HepG2 (cell line): Measurements from ENCODE around the gene WEE1. TPM values are rescaled to one million over a fixed set of nuclear protein-coding genes. Genes with fewer than 3 reads are reported as not detected.

Experiments
- ARHGAP35 ChIP-seq: sonication (generic); formaldehyde crosslinking; IDR thresholded peaks from 2 replicates; pipeline ENCODE4 v1.9.0; 2022; ENCODE audit warnings: mild to moderate bottlenecking, inconsistent platforms, moderate library complexity, missing genetic modification reagents, borderline replicate concordance
- BRD4 ChIP-seq: sonication (generic); formaldehyde crosslinking; IDR thresholded peaks from 2 replicates; pipeline ENCODE4 v1.4.0; 2020; ENCODE audit warnings: missing genetic modification reagents
- CENPX ChIP-seq: sonication (generic); formaldehyde crosslinking; IDR thresholded peaks from 2 replicates; pipeline ENCODE4 v1.9.0; 2021; ENCODE audit warnings: mild to moderate bottlenecking, missing genetic modification reagents, moderate library complexity
- CREM ChIP-seq, 2 experiments: sonication (generic) in 1 of 2; formaldehyde crosslinking in 1 of 2; IDR thresholded peaks; 2 replicates each; pipeline versions ENCODE4 v1.4.0 to v1.6.1; 2016 to 2020; ENCODE audit warnings: antibody characterized with exemption in 1 of 2, mild to moderate bottlenecking in 1 of 2, missing genetic modification reagents in 1 of 2
- FOXC1 ChIP-seq: sonication (generic); formaldehyde crosslinking; IDR thresholded peaks from 2 replicates; pipeline ENCODE4 v1.8.0; 2022; ENCODE audit warnings: mild to moderate bottlenecking, missing genetic modification reagents, borderline replicate concordance
- JUN ChIP-seq: sonication (generic); formaldehyde crosslinking; IDR thresholded peaks from 2 replicates; pipeline ENCODE4 v1.4.0; 2020; ENCODE audit warnings: mild to moderate bottlenecking, missing genetic modification reagents
- PATZ1 ChIP-seq: sonication (generic); formaldehyde crosslinking; IDR thresholded peaks from 2 replicates; pipeline ENCODE4 v1.4.0; 2020; ENCODE audit warnings: missing genetic modification reagents
- PHF8 ChIP-seq: sonication (generic); formaldehyde crosslinking; IDR thresholded peaks from 2 replicates; pipeline ENCODE4 v1.5.0; 2020; ENCODE audit warnings: missing genetic modification reagents
- SALL1 ChIP-seq: sonication (generic); formaldehyde crosslinking; IDR thresholded peaks from 2 replicates; pipeline ENCODE4 v1.8.0; 2022; ENCODE audit warnings: mild to moderate bottlenecking, missing genetic modification reagents
- SAP130 ChIP-seq: IDR thresholded peaks from 2 replicates; pipeline ENCODE4 v1.6.1; 2016; ENCODE audit warnings: low read depth
- SPEN ChIP-seq: sonication (generic); formaldehyde crosslinking; IDR thresholded peaks from 2 replicates; pipeline ENCODE4 v1.5.1; 2020; ENCODE audit warnings: low read depth, mild to moderate bottlenecking, missing genetic modification reagents
- YY1 ChIP-seq: IDR thresholded peaks from 2 replicates; pipeline ENCODE4 v1.6.1; 2011; ENCODE audit warnings: low read length, low read depth, moderate library complexity, mild to moderate bottlenecking; ENCODE audit not compliant: insufficient read depth, insufficient replicate concordance
- ZNF235 ChIP-seq: sonication (generic); formaldehyde crosslinking; IDR thresholded peaks from 2 replicates; pipeline ENCODE4 v1.8.1; 2023; ENCODE audit warnings: mild to moderate bottlenecking, missing genetic modification reagents, borderline replicate concordance
- ZNF615 ChIP-seq: sonication (generic); formaldehyde crosslinking; IDR thresholded peaks from 2 replicates; pipeline ENCODE4 v1.5.0; 2020; ENCODE audit warnings: mild to moderate bottlenecking, missing genetic modification reagents, borderline replicate concordance
- ZNF652 ChIP-seq: IDR thresholded peaks from 2 replicates; pipeline ENCODE4 v1.6.1; 2016; ENCODE audit warnings: low read depth, borderline replicate concordance
- polyA plus RNA-seq, 8 experiments: library from polyadenylated mRNA; depleted of rRNA in 3 of 8; stranded (reverse) in 7 of 8; unstranded in 1 of 8; fragments of >200 nt; fragmentation: Illumina TruSeq in 4 of 8; extraction: Trizol in 4 of 8; gene quantifications; 2 replicates each; pipeline versions ENCODE4 v1.2.1 to v1.2.3, GENCODE V29; 2011 to 2016; ENCODE audit warnings: low read depth in 4 of 8, missing spikeins in 1 of 8, mixed read lengths in 1 of 8; ENCODE audit not compliant: insufficient read depth in 1 of 8
- total RNA-seq, 5 experiments: library from RNA; depleted of rRNA; stranded (reverse); fragments of >200 nt; fragmentation: Illumina TruSeq; extraction: Trizol; gene quantifications; 2 replicates each; pipeline ENCODE4 v1.2.3, GENCODE V29; 2016; ENCODE audit warnings: low read depth in 1 of 5
- TF ChIP-seq, protein P1 (sequence below): sonication (generic); formaldehyde crosslinking; IDR thresholded peaks from 2 replicates; pipeline ENCODE4 v1.4.0; 2020; ENCODE audit warnings: missing genetic modification reagents
- TF ChIP-seq, protein P2 (sequence below): sonication (generic); formaldehyde crosslinking; IDR thresholded peaks from 2 replicates; pipeline ENCODE4 v1.5.0; 2020; ENCODE audit warnings: missing genetic modification reagents
- TF ChIP-seq, protein P3 (sequence below): sonication (generic); formaldehyde crosslinking; IDR thresholded peaks from 2 replicates; pipeline ENCODE4 v1.4.0; 2020; ENCODE audit warnings: missing genetic modification reagents
- TF ChIP-seq, protein P4 (sequence below): sonication (generic); formaldehyde crosslinking; IDR thresholded peaks from 2 replicates; pipeline ENCODE4 v1.4.0; 2020; ENCODE audit warnings: mild to moderate bottlenecking, missing genetic modification reagents
- TF ChIP-seq, protein P5 (sequence below): sonication (generic); formaldehyde crosslinking; IDR thresholded peaks from 2 replicates; pipeline ENCODE4 v1.5.0; 2020; ENCODE audit warnings: missing genetic modification reagents

Gene WEE1
- total and polyA plus RNA-seq, 2 of the 13 experiments (the other 11 are each of a cell fraction or from before 2014, with no cell fraction given) = 31.4 to 63.7 TPM

GRCh38 chr11:9613830-9614762 is 40.6 kb downstream of the WEE1 start (continued):
- TF ChIP-seq ZNF235 = peak; percentile 44; the same call in 1 of the 2 replicates
- peak; percentile 70 for TF ChIP-seq SPEN (CRISPR knock-in tag)
- peak; percentile 55; the same call in 1 of the 2 replicates for TF ChIP-seq BRD4
- peak; percentile 92 for TF ChIP-seq SALL1 (CRISPR knock-in tag)
- TF ChIP-seq, protein P1, sequence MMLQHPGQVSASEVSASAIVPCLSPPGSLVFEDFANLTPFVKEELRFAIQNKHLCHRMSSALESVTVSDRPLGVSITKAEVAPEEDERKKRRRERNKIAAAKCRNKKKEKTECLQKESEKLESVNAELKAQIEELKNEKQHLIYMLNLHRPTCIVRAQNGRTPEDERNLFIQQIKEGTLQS (CRISPR knock-in tag) = peak; percentile 38; the same call in 1 of the 2 replicates
- TF ChIP-seq CENPX (CRISPR knock-in tag) = no peak
- TF ChIP-seq, protein P2, sequence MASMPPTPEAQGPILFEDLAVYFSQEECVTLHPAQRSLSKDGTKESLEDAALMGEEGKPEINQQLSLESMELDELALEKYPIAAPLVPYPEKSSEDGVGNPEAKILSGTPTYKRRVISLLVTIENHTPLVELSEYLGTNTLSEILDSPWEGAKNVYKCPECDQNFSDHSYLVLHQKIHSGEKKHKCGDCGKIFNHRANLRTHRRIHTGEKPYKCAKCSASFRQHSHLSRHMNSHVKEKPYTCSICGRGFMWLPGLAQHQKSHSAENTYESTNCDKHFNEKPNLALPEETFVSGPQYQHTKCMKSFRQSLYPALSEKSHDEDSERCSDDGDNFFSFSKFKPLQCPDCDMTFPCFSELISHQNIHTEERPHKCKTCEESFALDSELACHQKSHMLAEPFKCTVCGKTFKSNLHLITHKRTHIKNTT (CRISPR knock-in tag) = no peak
- TF ChIP-seq, protein P3, sequence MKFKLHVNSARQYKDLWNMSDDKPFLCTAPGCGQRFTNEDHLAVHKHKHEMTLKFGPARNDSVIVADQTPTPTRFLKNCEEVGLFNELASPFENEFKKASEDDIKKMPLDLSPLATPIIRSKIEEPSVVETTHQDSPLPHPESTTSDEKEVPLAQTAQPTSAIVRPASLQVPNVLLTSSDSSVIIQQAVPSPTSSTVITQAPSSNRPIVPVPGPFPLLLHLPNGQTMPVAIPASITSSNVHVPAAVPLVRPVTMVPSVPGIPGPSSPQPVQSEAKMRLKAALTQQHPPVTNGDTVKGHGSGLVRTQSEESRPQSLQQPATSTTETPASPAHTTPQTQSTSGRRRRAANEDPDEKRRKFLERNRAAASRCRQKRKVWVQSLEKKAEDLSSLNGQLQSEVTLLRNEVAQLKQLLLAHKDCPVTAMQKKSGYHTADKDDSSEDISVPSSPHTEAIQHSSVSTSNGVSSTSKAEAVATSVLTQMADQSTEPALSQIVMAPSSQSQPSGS (CRISPR knock-in tag) = no peak; the same call in 1 of the 2 replicates
- peak; percentile 75 for TF ChIP-seq PHF8 (CRISPR knock-in tag)
- TF ChIP-seq ZNF652 (CRISPR knock-in tag) = no peak
- no peak; the same call in 1 of the 2 replicates for TF ChIP-seq ARHGAP35
- TF ChIP-seq SAP130 (CRISPR knock-in tag) = peak; percentile 84
- TF ChIP-seq, protein P4, sequence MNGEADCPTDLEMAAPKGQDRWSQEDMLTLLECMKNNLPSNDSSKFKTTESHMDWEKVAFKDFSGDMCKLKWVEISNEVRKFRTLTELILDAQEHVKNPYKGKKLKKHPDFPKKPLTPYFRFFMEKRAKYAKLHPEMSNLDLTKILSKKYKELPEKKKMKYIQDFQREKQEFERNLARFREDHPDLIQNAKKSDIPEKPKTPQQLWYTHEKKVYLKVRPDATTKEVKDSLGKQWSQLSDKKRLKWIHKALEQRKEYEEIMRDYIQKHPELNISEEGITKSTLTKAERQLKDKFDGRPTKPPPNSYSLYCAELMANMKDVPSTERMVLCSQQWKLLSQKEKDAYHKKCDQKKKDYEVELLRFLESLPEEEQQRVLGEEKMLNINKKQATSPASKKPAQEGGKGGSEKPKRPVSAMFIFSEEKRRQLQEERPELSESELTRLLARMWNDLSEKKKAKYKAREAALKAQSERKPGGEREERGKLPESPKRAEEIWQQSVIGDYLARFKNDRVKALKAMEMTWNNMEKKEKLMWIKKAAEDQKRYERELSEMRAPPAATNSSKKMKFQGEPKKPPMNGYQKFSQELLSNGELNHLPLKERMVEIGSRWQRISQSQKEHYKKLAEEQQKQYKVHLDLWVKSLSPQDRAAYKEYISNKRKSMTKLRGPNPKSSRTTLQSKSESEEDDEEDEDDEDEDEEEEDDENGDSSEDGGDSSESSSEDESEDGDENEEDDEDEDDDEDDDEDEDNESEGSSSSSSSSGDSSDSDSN (CRISPR knock-in tag) = peak; percentile 80
- TF ChIP-seq YY1 = peak; percentile 31
- TF ChIP-seq, protein P5, sequence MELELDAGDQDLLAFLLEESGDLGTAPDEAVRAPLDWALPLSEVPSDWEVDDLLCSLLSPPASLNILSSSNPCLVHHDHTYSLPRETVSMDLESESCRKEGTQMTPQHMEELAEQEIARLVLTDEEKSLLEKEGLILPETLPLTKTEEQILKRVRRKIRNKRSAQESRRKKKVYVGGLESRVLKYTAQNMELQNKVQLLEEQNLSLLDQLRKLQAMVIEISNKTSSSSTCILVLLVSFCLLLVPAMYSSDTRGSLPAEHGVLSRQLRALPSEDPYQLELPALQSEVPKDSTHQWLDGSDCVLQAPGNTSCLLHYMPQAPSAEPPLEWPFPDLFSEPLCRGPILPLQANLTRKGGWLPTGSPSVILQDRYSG (CRISPR knock-in tag) = no peak
- peak; percentile 74 for TF ChIP-seq PATZ1 (CRISPR knock-in tag)
- TF ChIP-seq FOXC1 = peak; percentile 76
- TF ChIP-seq JUN = no peak
- no peak for TF ChIP-seq ZNF615
- no peak for TF ChIP-seq CREM (IDR thresholded peaks at IDR 0.05)
- no peak for TF ChIP-seq CREM (CRISPR knock-in tag; IDR thresholded peaks at IDR 0.05)
